Measurements from ENCODE around the gene ADARB2. TPM values are rescaled to one million over a fixed set of nuclear protein-coding genes. Genes with fewer than 3 reads are reported as not detected.

The ADARB2 gene
- polyA plus RNA-seq, 3 donors = not detected

DNA sequence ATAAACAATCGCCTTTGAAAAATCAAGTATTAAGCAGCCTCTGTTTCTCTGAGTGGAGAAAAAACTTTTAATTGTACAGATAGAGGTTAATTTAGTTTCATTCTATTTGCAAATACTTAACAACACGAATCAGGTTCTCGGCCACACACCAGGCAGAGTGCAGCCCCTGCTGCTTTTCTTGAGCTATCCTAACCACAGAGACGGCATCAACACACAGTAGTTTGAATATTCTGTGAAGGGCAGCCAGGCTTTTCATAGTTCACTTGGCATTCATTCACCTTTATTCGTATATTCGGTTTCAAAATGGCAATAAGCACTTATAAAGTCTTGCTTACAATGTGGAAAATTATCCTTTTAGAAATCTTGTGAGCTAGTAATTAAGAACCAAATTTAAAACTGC is 5.7 kb downstream of the ADARB2 start:
- H4K20me1 ChIP-seq (ENCODE audit: insufficient read depth, low read length) = no peaks in the 10 kb centered on the region
- H3K27ac ChIP-seq (ENCODE audit: low read depth in 1 of 2, low read length in 2 of 2) = no peak overlapping the region
- no peaks in the 10 kb centered on the region for H3K4me1 ChIP-seq (ENCODE audit: control insufficient read depth in 1 of 2, insufficient read depth in 2 of 2, low read length in 2 of 2)
- no peaks in the 10 kb centered on the region for H3K36me3 Mint-ChIP-seq
- H3K27me3 Mint-ChIP-seq (ENCODE audit: low read depth in 3 of 3) = peaks cover 41 to 53% (median 43%) of the 10 kb centered on the region in 3 donors
- no peak overlapping the region for H3K4me3 ChIP-seq (replicated peaks in 1 of 3; ENCODE audit: low read depth in 2 of 3, low read length in 3 of 3)
- H3K4me3 Mint-ChIP-seq = no peak overlapping the region
- no peaks in the 10 kb centered on the region for H3K4me1 Mint-ChIP-seq
- no peak overlapping the region for H3K27ac Mint-ChIP-seq
- TF ChIP-seq, protein P1, sequence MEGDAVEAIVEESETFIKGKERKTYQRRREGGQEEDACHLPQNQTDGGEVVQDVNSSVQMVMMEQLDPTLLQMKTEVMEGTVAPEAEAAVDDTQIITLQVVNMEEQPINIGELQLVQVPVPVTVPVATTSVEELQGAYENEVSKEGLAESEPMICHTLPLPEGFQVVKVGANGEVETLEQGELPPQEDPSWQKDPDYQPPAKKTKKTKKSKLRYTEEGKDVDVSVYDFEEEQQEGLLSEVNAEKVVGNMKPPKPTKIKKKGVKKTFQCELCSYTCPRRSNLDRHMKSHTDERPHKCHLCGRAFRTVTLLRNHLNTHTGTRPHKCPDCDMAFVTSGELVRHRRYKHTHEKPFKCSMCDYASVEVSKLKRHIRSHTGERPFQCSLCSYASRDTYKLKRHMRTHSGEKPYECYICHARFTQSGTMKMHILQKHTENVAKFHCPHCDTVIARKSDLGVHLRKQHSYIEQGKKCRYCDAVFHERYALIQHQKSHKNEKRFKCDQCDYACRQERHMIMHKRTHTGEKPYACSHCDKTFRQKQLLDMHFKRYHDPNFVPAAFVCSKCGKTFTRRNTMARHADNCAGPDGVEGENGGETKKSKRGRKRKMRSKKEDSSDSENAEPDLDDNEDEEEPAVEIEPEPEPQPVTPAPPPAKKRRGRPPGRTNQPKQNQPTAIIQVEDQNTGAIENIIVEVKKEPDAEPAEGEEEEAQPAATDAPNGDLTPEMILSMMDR (IDR thresholded peaks at IDR 0.05) = no peak
- H3K79me2 ChIP-seq (ENCODE audit: insufficient read depth, low read length) = no peaks in the 10 kb centered on the region
- no peaks in the 10 kb centered on the region for H3K36me3 ChIP-seq (replicated peaks in 1 of 2; ENCODE audit: control insufficient read depth in 1 of 2, insufficient read depth in 2 of 2, low read length in 2 of 2)
- DNase-seq = no peak
- no peak overlapping the region for H3K9ac ChIP-seq (ENCODE audit: insufficient read depth, low read length, poor library complexity, severe bottlenecking)
- no peak overlapping the region for H2AFZ ChIP-seq (ENCODE audit: insufficient read depth, low read depth, low read length, poor library complexity, severe bottlenecking)
- WGBS (ENCODE audit: insufficient coverage) = no CpG with 5 or more reads among the region's 6 CpGs
- peaks cover 30 to 35% of the 10 kb centered on the region in 2 donors for H3K27me3 ChIP-seq (ENCODE audit: control insufficient read depth in 2 of 2, insufficient read depth in 2 of 2, low read length in 2 of 2)
- H3K9me3 Mint-ChIP-seq = peaks cover 0 to 6% (median 0%) of the 10 kb centered on the region in 7 donors
- H3K4me2 ChIP-seq (replicated peaks; ENCODE audit: extremely low read depth, low read length, poor library complexity, severe bottlenecking) = no peak overlapping the region
- H3K9me3 ChIP-seq (replicated peaks in 1 of 2; ENCODE audit: control insufficient read depth in 1 of 2, insufficient read depth in 1 of 2, low read length in 2 of 2) = no peaks in the 10 kb centered on the region
- intact Hi-C loops (cut with micrococcal nuclease) = no loop called here

DNA sequence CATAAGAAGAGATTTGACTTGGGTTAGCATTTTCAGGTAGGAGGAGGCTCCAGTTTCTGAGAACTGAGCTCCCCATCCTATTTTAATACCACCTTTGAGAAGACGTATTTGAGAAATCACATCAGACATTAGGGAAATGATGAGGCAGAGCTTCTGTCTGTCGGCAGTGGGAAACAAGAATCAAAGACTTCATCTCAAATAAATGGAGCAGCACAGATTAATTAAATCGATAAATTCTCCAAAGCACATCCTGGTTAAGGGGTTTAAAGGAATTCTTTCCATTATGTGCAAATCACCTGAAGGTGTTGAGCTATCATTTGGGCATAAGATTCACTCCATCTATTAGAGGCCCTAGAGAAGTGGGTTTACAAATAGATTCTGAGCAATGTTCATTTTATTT is 7.6 kb downstream of the ADARB2 start:
- H3K4me2 ChIP-seq (replicated peaks; ENCODE audit: extremely low read depth, low read length, poor library complexity, severe bottlenecking) = no peak overlapping the region
- no peak overlapping the region for H2AFZ ChIP-seq (ENCODE audit: insufficient read depth, low read depth, low read length, poor library complexity, severe bottlenecking)
- no peaks in the 10 kb centered on the region for H3K9me3 ChIP-seq (replicated peaks in 1 of 2; ENCODE audit: control insufficient read depth in 1 of 2, insufficient read depth in 1 of 2, low read length in 2 of 2)
- intact Hi-C loops (cut with micrococcal nuclease) = no loop called here
- H3K4me1 ChIP-seq (ENCODE audit: control insufficient read depth in 1 of 2, insufficient read depth in 2 of 2, low read length in 2 of 2) = no peaks in the 10 kb centered on the region
- Mint-ChIP-seq H3K4me1 (no peaks in the 10 kb centered on the region), H3K36me3 (no peaks in the 10 kb centered on the region), H3K27ac (no peak overlapping the region), H3K9me3 (peaks cover 0 to 7% (median 0%) of the 10 kb centered on the region in 7 donors), H3K4me3 (no peak overlapping the region), H3K27me3 (ENCODE audit: low read depth in 3 of 3) (peaks cover 24 to 35% (median 27%) of the 10 kb centered on the region in 3 donors)
- TF ChIP-seq, protein P1 (IDR thresholded peaks at IDR 0.05) = no peak
- H4K20me1 ChIP-seq (ENCODE audit: insufficient read depth, low read length) = no peaks in the 10 kb centered on the region
- H3K4me3 ChIP-seq (replicated peaks in 1 of 3; ENCODE audit: low read depth in 2 of 3, low read length in 3 of 3) = no peak overlapping the region
- no peak overlapping the region for H3K27ac ChIP-seq (ENCODE audit: low read depth in 1 of 2, low read length in 2 of 2)
- no peaks in the 10 kb centered on the region for H3K36me3 ChIP-seq (replicated peaks in 1 of 2; ENCODE audit: control insufficient read depth in 1 of 2, insufficient read depth in 2 of 2, low read length in 2 of 2)
- no peaks in the 10 kb centered on the region for H3K79me2 ChIP-seq (ENCODE audit: insufficient read depth, low read length)
- H3K9ac ChIP-seq (ENCODE audit: insufficient read depth, low read length, poor library complexity, severe bottlenecking) = no peak overlapping the region
- no CpG with 5 or more reads among the region's 3 CpGs for WGBS (ENCODE audit: insufficient coverage)
- DNase-seq = no peak
- H3K27me3 ChIP-seq (ENCODE audit: control insufficient read depth in 2 of 2, insufficient read depth in 2 of 2, low read length in 2 of 2) = peaks cover 15 to 22% of the 10 kb centered on the region in 2 donors
